Muscle of arm (tissue), 12 donors: ENCODE data around the gene ITIH3. TPM values are rescaled to one million over a fixed set of nuclear protein-coding genes. Genes with fewer than 3 reads are reported as not detected.

ENCODE experiments used
- DNase-seq: peaks from one replicate; pipeline ENCODE4 v3.0.0-alpha.2; 2013
- polyA plus RNA-seq, 12 donors: library from polyadenylated mRNA; unstranded; fragments of 120-200 nt; gene quantifications; one replicate each; pipeline ENCODE4 v1.2.1, GENCODE V29; 2013; ENCODE audit not compliant: insufficient read length in 12 of 12

Gene ITIH3
- polyA plus RNA-seq, 12 donors = 0.31 to 3.8 (median 1.7) TPM; not detected in 2

GRCh38 chr3:52844290-52844975 is 49.8 kb downstream of the ITIH3 start:
- DNase-seq = no peak

GRCh38 chr3:52845157-52845556 is 50.6 kb downstream of the ITIH3 start:
- no peak for DNase-seq

- no peak for DNase-seq
These were observed 51.3 kb downstream of the ITIH3 start for GRCh38 chr3:52845691-52846431.

- no peak for DNase-seq
These were observed 51.9 kb downstream of the ITIH3 start for GRCh38 chr3:52846432-52846965.

GRCh38 chr3:52847241-52847640 is 52.6 kb downstream of the ITIH3 start:
- no peak for DNase-seq

- no peak for DNase-seq
These were observed 53.1 kb downstream of the ITIH3 start for GRCh38 chr3:52847726-52848125.

GRCh38 chr3:52848617-52849016 is 54.0 kb downstream of the ITIH3 start:
- no peak for DNase-seq

GRCh38 chr3:52849656-52850055 is 55.1 kb downstream of the ITIH3 start:
- DNase-seq = no peak

- DNase-seq = no peak
These were observed 56.8 kb downstream of the ITIH3 start for GRCh38 chr3:52851348-52851747.

GRCh38 chr3:52852419-52852818 is 57.8 kb downstream of the ITIH3 start:
- no peak for DNase-seq

GRCh38 chr3:52854013-52854412 is 59.4 kb downstream of the ITIH3 start:
- no peak for DNase-seq

- no peak for DNase-seq
These were observed 62.1 kb downstream of the ITIH3 start for GRCh38 chr3:52856666-52857065.

GRCh38 chr3:52857133-52857532 is 62.5 kb downstream of the ITIH3 start:
- no peak for DNase-seq

- DNase-seq = no peak
These were observed 63.3 kb downstream of the ITIH3 start for GRCh38 chr3:52857864-52858263.

Other genes starting within 250 kb of the ITIH3 start
- gene PBRM1, start 108.9 kb upstream of the ITIH3 start, polyA plus RNA-seq = 10 to 100 TPM in 11 of 12 donors, not detected in 1; 30.0 to 58.2 (median 51.9) TPM
- gene GNL3, start 108.8 kb upstream of the ITIH3 start, polyA plus RNA-seq = 100 to 1,000 TPM in 4 of 12 donors, 10 to 100 TPM in 7, not detected in 1; 65.3 to 150 (median 96.6) TPM
- 100 to 1,000 TPM in 3 of 12 donors, 10 to 100 TPM in 8, not detected in 1; 70.9 to 118 (median 81.5) TPM for gene GLT8D1, start 89.0 kb upstream of the ITIH3 start, polyA plus RNA-seq
- gene SPCS1, start 88.7 kb upstream of the ITIH3 start, polyA plus RNA-seq = 100 to 1,000 TPM in 2 of 12 donors, 10 to 100 TPM in 9, not detected in 1; 75.6 to 111 (median 89.1) TPM
- 10 to 100 TPM in 8 of 12 donors, 1 to 10 TPM in 3, not detected in 1; 8.7 to 17.8 (median 11.3) TPM for gene NEK4, start 23.9 kb upstream of the ITIH3 start, polyA plus RNA-seq
- 1 to 10 TPM in 2 of 12 donors, under 1 TPM in 3, not detected in 7; 0.34 to 5.0 (median 0.47) TPM for gene ITIH1, start 17.2 kb upstream of the ITIH3 start, polyA plus RNA-seq
- gene ITIH4, start 35.9 kb downstream of the ITIH3 start, polyA plus RNA-seq = 10 to 100 TPM in 9 of 12 donors, 1 to 10 TPM in 2, not detected in 1; 8.0 to 42.4 (median 29.6) TPM
- gene MUSTN1, start 40.2 kb downstream of the ITIH3 start, polyA plus RNA-seq = 100 to 1,000 TPM in 7 of 12 donors, 10 to 100 TPM in 4, not detected in 1; 49.5 to 199 (median 120) TPM
- gene STIMATE, start 102.8 kb downstream of the ITIH3 start, polyA plus RNA-seq = 10 to 100 TPM in 3 of 12 donors, 1 to 10 TPM in 8, not detected in 1; 6.2 to 19.1 (median 8.3) TPM